A673 (cell line): ENCODE results near the gene BEND3.

Source experiments
- EZH2 ChIP-seq: fragments of 200-600 bp; sonication (generic); IDR thresholded peaks from 2 replicates; pipeline ENCODE4 v1.6.1; 2017; ENCODE audit warnings: borderline replicate concordance, low read depth, mild to moderate bottlenecking, mixed read lengths, antibody characterized with exemption, low read length; ENCODE audit not compliant: poor library complexity, severe bottlenecking
- TF ChIP-seq, protein P1 (sequence below): fragments of 300-800, 200-600 bp; sonication (generic); conservative IDR thresholded peaks from 2 replicates; pipeline ENCODE4 v1.5.1; 2017; ENCODE audit warnings: low read depth, mild to moderate bottlenecking, antibody characterized with exemption, low read length, moderate library complexity, mixed read lengths

DNA sequence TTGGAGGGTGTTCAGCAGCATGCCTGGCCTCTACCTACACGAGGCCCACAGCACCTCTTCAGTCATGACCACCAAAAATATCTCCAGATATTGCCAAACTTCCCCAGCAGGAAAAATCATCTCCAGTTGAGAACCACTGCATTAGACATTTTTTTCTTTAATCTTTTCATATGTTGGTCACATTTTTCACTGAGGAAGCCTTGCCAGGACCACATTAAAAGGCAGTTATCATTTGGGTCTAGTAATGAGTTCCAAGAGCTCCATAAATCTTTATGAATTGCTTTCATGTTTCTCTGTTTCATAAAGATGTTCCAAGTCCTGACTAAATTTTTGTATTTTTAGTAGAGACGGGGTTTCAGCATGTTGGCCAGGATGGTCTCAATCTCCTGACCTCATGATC is 58.5 kb downstream of the BEND3 start:
- no peak for TF ChIP-seq EZH2
- TF ChIP-seq, protein P1, sequence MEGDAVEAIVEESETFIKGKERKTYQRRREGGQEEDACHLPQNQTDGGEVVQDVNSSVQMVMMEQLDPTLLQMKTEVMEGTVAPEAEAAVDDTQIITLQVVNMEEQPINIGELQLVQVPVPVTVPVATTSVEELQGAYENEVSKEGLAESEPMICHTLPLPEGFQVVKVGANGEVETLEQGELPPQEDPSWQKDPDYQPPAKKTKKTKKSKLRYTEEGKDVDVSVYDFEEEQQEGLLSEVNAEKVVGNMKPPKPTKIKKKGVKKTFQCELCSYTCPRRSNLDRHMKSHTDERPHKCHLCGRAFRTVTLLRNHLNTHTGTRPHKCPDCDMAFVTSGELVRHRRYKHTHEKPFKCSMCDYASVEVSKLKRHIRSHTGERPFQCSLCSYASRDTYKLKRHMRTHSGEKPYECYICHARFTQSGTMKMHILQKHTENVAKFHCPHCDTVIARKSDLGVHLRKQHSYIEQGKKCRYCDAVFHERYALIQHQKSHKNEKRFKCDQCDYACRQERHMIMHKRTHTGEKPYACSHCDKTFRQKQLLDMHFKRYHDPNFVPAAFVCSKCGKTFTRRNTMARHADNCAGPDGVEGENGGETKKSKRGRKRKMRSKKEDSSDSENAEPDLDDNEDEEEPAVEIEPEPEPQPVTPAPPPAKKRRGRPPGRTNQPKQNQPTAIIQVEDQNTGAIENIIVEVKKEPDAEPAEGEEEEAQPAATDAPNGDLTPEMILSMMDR, result no peak
